D721Med (cell line): ENCODE data around the gene SIT1.

Experiments used
- DNase-seq: peaks from one replicate; pipeline ENCODE4 v3.0.0; 2011; ENCODE audit warnings: low spot score; ENCODE audit not compliant: insufficient read length
- FAIRE-seq: peaks from 2 replicates; lab custom pipeline; 2011; peaks lifted over from hg19 to GRCh38; lab: Jason Lieb, UNC
- CTCF ChIP-seq: IDR thresholded peaks from 2 replicates; pipeline ENCODE4 v1.5.1; 2012; ENCODE audit warnings: mild to moderate bottlenecking, control low read depth; ENCODE audit not compliant: insufficient read depth; ENCODE audit errors: missing control alignments

SIT1 gene

GRCh38 chr9:35659340-35659739 lies 8.6 kb upstream of the SIT1 start:
- FAIRE-seq (no peak), DNase-seq (no peak)

GRCh38 chr9:35658968-35659220 lies 8.2 kb upstream of the SIT1 start:
- FAIRE-seq = no peak
- DNase-seq = no peak
- no peak for TF ChIP-seq CTCF

More at GRCh38 chr9:35659340-35659739, 8.6 kb upstream of the SIT1 start:
- TF ChIP-seq CTCF = no peak

GRCh38 chr9:35658137-35658967 lies 7.6 kb upstream of the SIT1 start, which contains the start of gene CCDC107:
Gene CCDC107, plus strand, starts transcription at chr9:35658292. Its CDS starts 88 bp downstream, at chr9:35658380.
- TF ChIP-seq CTCF = peak; percentile 42
- FAIRE-seq = no peak
- DNase-seq = peak; percentile 76

GRCh38 chr9:35657546-35658136 lies 6.9 kb upstream of the SIT1 start, which contains the start of gene RMRP:
Gene RMRP, minus strand, starts transcription at chr9:35658019.
- FAIRE-seq (no peak), DNase-seq (peak; percentile 84)
- peak; percentile 7 for TF ChIP-seq CTCF

- no peak for TF ChIP-seq CTCF
- FAIRE-seq = no peak
These were observed 6.3 kb upstream of the SIT1 start for GRCh38 chr9:35656831-35657545.

GRCh38 chr9:35656348-35656747 lies 5.6 kb upstream of the SIT1 start:
- peak; percentile 2 for DNase-seq
- no peak for FAIRE-seq
- TF ChIP-seq CTCF = no peak

More at GRCh38 chr9:35656831-35657545, 6.3 kb upstream of the SIT1 start:
- peak; percentile 14 for DNase-seq
